Caco-2 (cell line): Measurements from ENCODE around the gene CACNA1B. TPM values are rescaled to one million over a fixed set of nuclear protein-coding genes. Genes with fewer than 3 reads are reported as not detected.

Experiments
- BruUV-seq: library from RNA; stranded (reverse); fragments of 400-500 nt; replicated peaks from 2 replicates; lab custom pipeline; 2021; lab: Mats Ljungman, UMichigan
- CTCF ChIA-PET: fragments of 300-600 bp; sonication (Branson Sonifier 250); formaldehyde crosslinking; loops from one replicate; lab custom pipeline; 2022; ENCODE audit warnings: antibody characterized with exemption; lab: Charles Lee
- POLR2A ChIA-PET: fragments of 300-600 bp; sonication (Branson Sonifier 250); formaldehyde crosslinking; loops from one replicate; lab custom pipeline; 2022; ENCODE audit warnings: antibody characterized with exemption; lab: Charles Lee
- DNase-seq, 2 experiments: peaks; one replicate each; pipeline versions ENCODE4 v3.0.0 to v3.0.0-alpha.2; 2020 to 2022
- H3K27me3 ChIP-seq: replicated peaks from 2 replicates; pipeline ENCODE4 v1.6.0; 2011; ENCODE audit warnings: low read length; ENCODE audit not compliant: control insufficient read depth, insufficient read depth
- H3K36me3 ChIP-seq: 2 replicates; pipeline ENCODE4 v1.5.1; 2011; ENCODE audit warnings: low read length; ENCODE audit not compliant: control insufficient read depth, insufficient read depth
- H3K4me1 ChIP-seq: fragments of 250-450 bp; sonication (Bioruptor Pico); 2 replicates; pipeline ENCODE4 v1.5.1; 2020; ENCODE audit warnings: mild to moderate bottlenecking
- H3K4me3 ChIP-seq: 2 replicates; pipeline ENCODE4 v1.5.1; 2011; ENCODE audit warnings: low read depth, mild to moderate bottlenecking, control low read depth, low read length
- H3K9me3 ChIP-seq: fragments of 250-450 bp; sonication (Bioruptor Pico); 2 replicates; pipeline ENCODE4 v1.5.1; 2020; ENCODE audit warnings: mild to moderate bottlenecking, moderate library complexity
- H3K27ac Mint-ChIP-seq: one replicate; pipeline ENCODE4 v1.8.0; 2022; ENCODE audit warnings: mixed read lengths; ENCODE audit not compliant: unreplicated experiment
- H3K27me3 Mint-ChIP-seq: one replicate; pipeline ENCODE4 v1.8.0; 2022; ENCODE audit warnings: mixed read lengths; ENCODE audit not compliant: insufficient read depth, unreplicated experiment
- H3K36me3 Mint-ChIP-seq: one replicate; pipeline ENCODE4 v1.8.0; 2022; ENCODE audit warnings: mild to moderate bottlenecking, mixed read lengths; ENCODE audit not compliant: insufficient read depth, unreplicated experiment
- H3K4me1 Mint-ChIP-seq: one replicate; pipeline ENCODE4 v1.8.0; 2022; ENCODE audit warnings: low read depth, mixed read lengths; ENCODE audit not compliant: unreplicated experiment
- H3K4me3 Mint-ChIP-seq: one replicate; pipeline ENCODE4 v1.8.0; 2022; ENCODE audit warnings: mild to moderate bottlenecking, moderate library complexity, mixed read lengths; ENCODE audit not compliant: unreplicated experiment
- H3K9me3 Mint-ChIP-seq: one replicate; pipeline ENCODE4 v1.8.0; 2022; ENCODE audit warnings: mixed read lengths; ENCODE audit not compliant: unreplicated experiment
- CTCF ChIP-seq, 2 experiments: fragments of 200-600 bp in 1 of 2; IDR thresholded peaks; 1 replicate in 1 of 2; 2 replicates in 1 of 2; pipeline versions ENCODE4 v1.5.1 to v1.8.0; 2011 to 2022; ENCODE audit warnings: antibody characterized with exemption in 1 of 2, control low read depth in 1 of 2, inconsistent platforms in 1 of 2, low read depth in 1 of 2, low read length in 1 of 2, mild to moderate bottlenecking in 1 of 2, moderate library complexity in 1 of 2; ENCODE audit not compliant: insufficient read depth in 1 of 2, severe bottlenecking in 1 of 2, unreplicated experiment in 1 of 2
- intact Hi-C: fragments of 100-400 bp; cut with micrococcal nuclease; formaldehyde crosslinking; loops from one replicate; pipeline ENCODE4 v1.10.0; 2022; ENCODE audit not compliant: unreplicated experiment
- total RNA-seq: library from RNA; stranded (reverse); gene quantifications from 2 replicates; pipeline ENCODE4 v1.2.3, GENCODE V29; 2022

Gene CACNA1B
- total RNA-seq, 1 experiment from 2014 or later, result 0.11 TPM

- BruUV-seq, result no TSS peak
- intact Hi-C loops, result no loop called here
- CTCF ChIA-PET, result no interaction called here
- Histone ChIP-seq H3K27me3 (no peaks in the 10 kb centered on the region), H3K9me3 (peaks cover 6% of the 10 kb centered on the region; the same call in 1 of the 2 replicates), H3K4me3 (no peak overlapping the region), H3K4me1 (peaks cover 2% of the 10 kb centered on the region; the same call in 1 of the 2 replicates), H3K36me3 (no peaks in the 10 kb centered on the region)
- no peak overlapping the region for H3K4me3 Mint-ChIP-seq
- peaks cover 5% of the 10 kb centered on the region for H3K27me3 Mint-ChIP-seq
- no peaks in the 10 kb centered on the region for H3K9me3 Mint-ChIP-seq
- no peaks in the 10 kb centered on the region for H3K36me3 Mint-ChIP-seq
- POLR2A ChIA-PET, result no interaction called here
- H3K27ac Mint-ChIP-seq, result no peak overlapping the region
- no peaks in the 10 kb centered on the region for H3K4me1 Mint-ChIP-seq
- no peak for TF ChIP-seq CTCF (IDR thresholded peaks at IDR 0.05; ENCODE audit: insufficient read depth in 1 of 2, low read depth in 1 of 2, low read length in 1 of 2, severe bottlenecking in 1 of 2, unreplicated experiment in 1 of 2)
- no peak for DNase-seq
Observed at GRCh38 chr9:137924169-137924568, 46.6 kb downstream of the CACNA1B start.

GRCh38 chr9:137924761-137925369 lies 47.3 kb downstream of the CACNA1B start:
- no peak for TF ChIP-seq CTCF (IDR thresholded peaks at IDR 0.05; ENCODE audit: insufficient read depth in 1 of 2, low read depth in 1 of 2, low read length in 1 of 2, severe bottlenecking in 1 of 2, unreplicated experiment in 1 of 2)
- peaks cover 5% of the 10 kb centered on the region for H3K27me3 Mint-ChIP-seq
- POLR2A ChIA-PET, result no interaction called here
- intact Hi-C loops, result no loop called here
- no peaks in the 10 kb centered on the region for H3K36me3 Mint-ChIP-seq
- no peak overlapping the region for H3K4me3 Mint-ChIP-seq
- CTCF ChIA-PET, result no interaction called here
- Histone ChIP-seq H3K9me3 (peaks cover 6% of the 10 kb centered on the region; the same call in 1 of the 2 replicates), H3K27me3 (no peaks in the 10 kb centered on the region), H3K4me1 (no peaks in the 10 kb centered on the region), H3K36me3 (no peaks in the 10 kb centered on the region), H3K4me3 (no peak overlapping the region)
- DNase-seq, result no peak
- H3K27ac Mint-ChIP-seq, result no peak overlapping the region
- H3K4me1 Mint-ChIP-seq, result no peaks in the 10 kb centered on the region
- no peaks in the 10 kb centered on the region for H3K9me3 Mint-ChIP-seq
- BruUV-seq, result no TSS peak

- Mint-ChIP-seq H3K36me3 (no peaks in the 10 kb centered on the region), H3K9me3 (peaks cover 42% of the 10 kb centered on the region), H3K27me3 (no peaks in the 10 kb centered on the region), H3K4me1 (no peaks in the 10 kb centered on the region), H3K27ac (no peak overlapping the region), H3K4me3 (no peak overlapping the region)
- DNase-seq, result no peak
- CTCF ChIA-PET, result no interaction called here
- no TSS peak for BruUV-seq
- intact Hi-C loops, result no loop called here
- POLR2A ChIA-PET, result no interaction called here
- Histone ChIP-seq H3K4me1 (no peaks in the 10 kb centered on the region), H3K9me3 (peaks cover 24% of the 10 kb centered on the region), H3K27me3 (no peaks in the 10 kb centered on the region), H3K4me3 (no peak overlapping the region), H3K36me3 (no peaks in the 10 kb centered on the region)
- TF ChIP-seq CTCF (IDR thresholded peaks at IDR 0.05; ENCODE audit: insufficient read depth in 1 of 2, low read depth in 1 of 2, low read length in 1 of 2, severe bottlenecking in 1 of 2, unreplicated experiment in 1 of 2), result no peak
Observed at GRCh38 chr9:137943655-137944054, 66.1 kb downstream of the CACNA1B start.
